LHCN-M2 (cell line): ENCODE measurements around the gene NPAS3. TPM values are rescaled to one million over a fixed set of nuclear protein-coding genes. Genes with fewer than 3 reads are reported as not detected.

Experiments
- DNase-seq: peaks from one replicate; pipeline ENCODE4 v3.0.0-alpha.2; 2012; ENCODE audit warnings: low read depth
- total RNA-seq: library from RNA; depleted of rRNA; stranded (reverse); fragments of >200 nt; gene quantifications from 2 replicates; pipeline ENCODE4 v1.2.3, GENCODE V29; 2014

The NPAS3 gene
- total RNA-seq, 1 experiment from 2014 or later = not detected

DNA sequence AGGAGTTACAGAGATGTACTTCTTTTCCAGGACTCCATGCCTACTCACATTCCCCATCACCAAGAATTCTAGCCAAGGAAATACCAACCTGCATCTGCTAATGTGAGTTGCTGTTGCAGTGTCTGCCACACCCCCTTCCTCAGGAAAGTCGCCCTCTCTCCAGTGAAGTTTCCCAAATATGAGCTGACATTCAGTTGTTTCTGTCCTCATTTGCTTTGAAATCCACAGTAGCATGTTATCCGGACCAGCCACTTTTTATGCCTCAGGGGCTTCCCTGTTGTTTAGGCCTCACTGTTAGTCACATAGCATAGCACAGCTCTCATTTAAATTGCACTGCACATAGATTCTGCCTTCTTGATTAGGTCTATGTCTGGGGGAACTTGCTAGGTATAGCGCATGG, 799.8 kb downstream of the NPAS3 start:
- no peak for DNase-seq

DNA sequence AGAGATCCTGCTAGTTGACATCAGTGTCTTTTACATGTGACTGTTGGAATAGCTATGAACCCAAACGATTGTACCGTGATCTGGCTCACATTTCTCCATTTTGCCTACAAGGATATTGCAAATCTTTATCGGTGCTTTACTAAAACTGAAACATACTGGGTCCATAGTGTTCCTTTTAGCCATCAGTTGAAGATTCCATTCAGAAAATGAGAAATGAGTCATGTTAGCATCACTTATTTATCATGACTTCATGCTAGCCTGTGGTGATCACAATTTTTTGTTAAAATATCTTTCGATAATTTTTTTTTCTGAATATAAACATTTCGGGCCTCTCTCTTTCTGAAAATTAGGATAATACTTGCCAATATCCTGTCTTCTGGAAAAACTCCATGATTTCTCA, 801.9 kb downstream of the NPAS3 start:
- DNase-seq = no peak

DNA sequence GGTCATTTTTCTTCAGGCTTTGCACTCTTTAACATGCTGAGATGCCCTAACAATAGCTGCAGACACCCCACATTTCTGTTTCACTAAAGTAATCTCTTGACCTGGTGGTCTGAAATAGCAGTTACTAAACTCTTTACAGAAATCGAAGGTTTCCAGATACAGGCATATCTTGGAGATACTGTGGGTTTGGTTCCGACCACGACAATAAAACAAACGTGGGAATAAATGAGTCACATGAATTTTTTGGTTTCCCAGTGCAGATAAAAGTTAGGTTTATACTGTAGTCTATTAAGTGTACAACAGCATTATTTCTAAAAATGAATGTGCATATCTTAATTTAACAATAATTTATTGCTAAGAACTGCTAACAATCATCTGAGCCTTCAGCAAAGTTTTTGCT, 803.5 kb downstream of the NPAS3 start:
- DNase-seq = no peak

DNA sequence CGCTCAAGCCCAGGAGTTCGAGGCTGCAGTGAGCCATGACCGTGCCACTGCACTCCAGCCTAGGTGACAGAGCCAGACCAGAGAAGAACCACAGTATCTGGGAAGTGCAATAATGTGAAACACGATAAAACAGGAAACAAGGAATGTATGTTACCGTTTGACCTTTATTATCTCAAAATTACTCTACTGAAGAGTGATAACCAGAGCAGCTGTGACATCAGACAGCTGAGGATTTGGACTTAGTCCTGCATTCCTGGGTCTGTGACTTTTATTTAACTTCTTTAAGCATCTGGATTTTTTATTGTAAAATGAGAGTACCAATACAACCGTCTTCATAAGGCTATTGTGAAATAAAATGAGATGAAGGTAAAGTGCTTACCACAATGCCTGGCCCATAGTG, 806.5 kb downstream of the NPAS3 start:
- DNase-seq = no peak

DNA sequence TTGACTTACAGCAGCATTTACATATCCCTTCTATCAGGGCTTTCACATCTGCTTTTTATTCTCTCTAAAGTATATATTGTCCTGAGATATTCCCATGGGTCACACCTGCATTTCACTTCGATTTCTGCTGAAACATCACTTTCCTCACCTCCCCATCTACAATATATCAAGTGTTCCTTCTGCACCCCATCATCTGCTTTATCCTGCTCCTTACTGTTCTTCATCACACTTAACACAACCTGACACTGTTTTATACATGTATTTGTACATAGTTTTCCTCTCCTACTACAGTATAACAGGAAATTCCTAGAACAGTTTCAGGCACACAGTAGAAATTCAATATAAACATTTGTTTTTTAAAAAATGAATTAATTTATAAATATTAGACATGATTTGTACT, 809.1 kb downstream of the NPAS3 start:
- no peak for DNase-seq

DNA sequence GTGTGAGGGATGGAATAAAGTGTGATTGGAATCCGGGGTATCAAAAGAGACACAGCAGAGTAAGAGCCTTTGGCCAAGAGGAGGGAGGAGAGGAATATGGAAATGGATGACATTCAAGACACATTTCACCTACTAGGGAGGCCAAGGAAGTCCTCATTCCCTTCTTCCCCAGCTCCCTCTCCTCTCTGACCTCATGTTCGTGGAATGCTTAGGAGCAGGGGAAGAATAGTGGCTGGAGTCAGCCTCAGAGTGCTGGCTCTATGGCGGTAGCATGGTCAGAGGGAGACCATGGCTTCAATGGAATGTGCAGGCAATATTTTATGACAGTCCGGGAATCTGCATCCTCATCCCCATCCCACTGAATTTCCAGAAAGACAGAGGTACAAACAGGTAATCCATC, 815.6 kb downstream of the NPAS3 start:
- no peak for DNase-seq

DNA sequence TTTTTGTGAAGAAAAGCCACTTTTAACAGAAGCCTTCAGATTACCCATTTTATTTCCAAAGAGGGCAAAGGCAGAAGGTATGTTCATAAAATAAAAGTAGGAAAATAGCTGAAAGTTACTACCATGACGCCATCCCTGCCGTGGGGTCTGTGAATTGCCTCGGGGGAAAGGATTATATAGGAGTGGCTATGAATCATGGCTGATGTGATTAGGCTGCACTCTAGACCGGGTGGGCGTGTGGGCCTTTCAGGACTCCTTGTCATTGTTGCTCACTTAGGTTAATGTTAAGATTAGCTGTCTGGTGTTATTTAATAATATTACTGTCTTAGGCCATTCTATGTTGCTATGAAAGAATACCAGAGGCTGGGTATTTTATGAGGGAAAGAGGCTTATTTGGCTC, 816.7 kb downstream of the NPAS3 start:
- no peak for DNase-seq

DNA sequence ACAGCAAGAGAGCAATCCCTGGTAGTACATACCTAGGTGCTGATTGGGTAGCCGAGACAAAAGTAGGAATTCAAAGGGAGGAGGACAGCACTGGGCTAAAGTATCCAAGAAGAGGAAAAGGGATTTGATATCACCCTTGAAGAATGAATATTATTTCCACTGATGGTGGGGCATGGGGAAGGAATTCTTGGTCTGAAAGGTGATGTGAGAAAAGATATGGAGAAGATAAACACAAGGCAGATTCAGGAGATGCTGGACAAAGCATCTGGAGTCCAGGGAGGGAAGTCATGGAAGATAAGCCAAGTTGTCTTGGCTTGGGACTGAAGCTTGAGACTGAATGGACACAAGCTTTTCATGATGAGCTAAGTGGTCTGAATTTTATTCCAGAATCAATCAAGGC, 818.2 kb downstream of the NPAS3 start:
- DNase-seq = no peak

DNA sequence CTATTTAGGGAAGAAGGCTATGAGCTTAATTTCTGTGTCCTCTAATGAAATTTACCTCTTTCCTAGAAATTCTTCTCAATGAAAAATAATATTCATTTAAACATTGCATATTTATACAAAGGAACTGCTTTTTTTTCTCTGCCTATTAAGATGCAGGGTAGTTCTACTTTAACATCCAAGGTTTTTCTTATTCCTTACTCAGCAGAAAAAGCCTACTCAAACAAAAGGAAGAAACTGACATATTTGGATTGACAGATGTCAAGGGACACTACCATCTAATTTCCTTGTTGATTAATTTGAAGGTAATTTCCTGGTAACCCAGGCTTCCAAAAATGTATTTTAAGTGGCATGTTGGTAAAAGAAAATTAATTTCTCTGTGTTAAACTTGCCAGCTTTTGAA, 819.9 kb downstream of the NPAS3 start:
- no peak for DNase-seq

DNA sequence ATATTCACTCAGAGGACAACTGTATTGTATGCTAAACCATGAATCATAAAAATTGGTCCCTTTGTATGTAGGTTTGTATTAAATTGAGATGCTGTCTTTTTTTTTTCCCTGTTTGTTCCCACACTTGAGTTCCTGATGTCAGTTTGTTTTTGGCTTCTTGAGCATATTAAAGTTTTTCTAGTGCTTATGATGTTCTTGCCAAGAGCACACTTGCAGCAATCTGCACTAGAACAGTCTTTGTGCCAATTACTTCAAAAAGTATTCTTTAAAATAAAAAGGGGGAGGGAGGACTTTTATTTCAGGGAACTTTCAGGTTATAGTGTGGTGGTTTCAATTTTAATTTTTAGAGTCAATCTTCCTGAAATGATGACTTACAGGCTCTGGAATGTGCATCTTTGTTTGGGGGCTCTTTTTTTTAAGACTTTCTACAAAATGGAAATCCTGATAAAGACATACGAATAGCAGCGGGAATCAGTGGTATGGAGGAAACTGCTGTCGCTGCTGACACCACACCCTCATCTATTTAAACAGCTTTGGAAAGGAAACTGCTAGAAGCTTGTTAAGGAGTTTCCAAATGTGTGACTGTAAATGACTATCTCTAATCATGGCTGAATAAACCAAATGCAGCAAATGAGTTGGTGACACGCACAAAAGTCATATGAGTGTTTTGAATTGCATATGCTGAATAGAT, 823.6 kb downstream of the NPAS3 start:
- DNase-seq = no peak

DNA sequence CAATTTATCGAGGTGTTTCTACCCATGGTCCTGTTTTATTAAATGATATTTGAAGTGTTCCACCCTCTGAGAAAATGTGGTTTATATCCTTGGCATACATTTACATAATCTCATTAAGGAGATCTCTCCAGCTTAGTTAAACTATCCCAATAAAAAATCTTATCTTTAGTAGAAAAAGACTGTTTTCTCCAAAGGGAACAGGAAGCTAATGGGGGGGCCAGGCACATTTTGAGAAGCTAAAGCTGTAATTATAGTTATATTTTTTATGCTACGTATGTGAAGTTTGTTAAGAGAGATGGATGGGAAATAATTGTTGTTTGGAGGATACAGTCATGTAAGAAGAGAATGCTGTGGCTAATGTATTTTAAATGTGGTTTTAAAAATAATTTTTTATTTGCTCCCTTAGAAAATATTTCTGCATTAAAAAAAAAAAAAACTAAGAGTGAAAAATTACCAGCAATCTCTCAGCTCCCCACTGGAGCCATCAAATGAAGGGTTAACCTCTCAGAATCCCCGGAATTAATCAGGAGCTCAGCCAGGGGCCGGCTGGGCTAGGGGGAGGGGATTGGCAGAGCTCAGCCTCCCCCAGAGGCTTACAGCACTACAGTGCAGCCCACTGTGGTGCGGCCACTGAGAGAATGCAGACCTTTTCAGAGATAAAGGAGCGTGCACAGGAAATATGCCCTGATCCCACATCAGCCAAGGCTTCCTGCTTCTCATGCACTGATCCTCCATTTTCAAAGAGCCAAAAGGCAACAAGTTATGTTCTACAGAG, 826.4 kb downstream of the NPAS3 start:
- DNase-seq = no peak

DNA sequence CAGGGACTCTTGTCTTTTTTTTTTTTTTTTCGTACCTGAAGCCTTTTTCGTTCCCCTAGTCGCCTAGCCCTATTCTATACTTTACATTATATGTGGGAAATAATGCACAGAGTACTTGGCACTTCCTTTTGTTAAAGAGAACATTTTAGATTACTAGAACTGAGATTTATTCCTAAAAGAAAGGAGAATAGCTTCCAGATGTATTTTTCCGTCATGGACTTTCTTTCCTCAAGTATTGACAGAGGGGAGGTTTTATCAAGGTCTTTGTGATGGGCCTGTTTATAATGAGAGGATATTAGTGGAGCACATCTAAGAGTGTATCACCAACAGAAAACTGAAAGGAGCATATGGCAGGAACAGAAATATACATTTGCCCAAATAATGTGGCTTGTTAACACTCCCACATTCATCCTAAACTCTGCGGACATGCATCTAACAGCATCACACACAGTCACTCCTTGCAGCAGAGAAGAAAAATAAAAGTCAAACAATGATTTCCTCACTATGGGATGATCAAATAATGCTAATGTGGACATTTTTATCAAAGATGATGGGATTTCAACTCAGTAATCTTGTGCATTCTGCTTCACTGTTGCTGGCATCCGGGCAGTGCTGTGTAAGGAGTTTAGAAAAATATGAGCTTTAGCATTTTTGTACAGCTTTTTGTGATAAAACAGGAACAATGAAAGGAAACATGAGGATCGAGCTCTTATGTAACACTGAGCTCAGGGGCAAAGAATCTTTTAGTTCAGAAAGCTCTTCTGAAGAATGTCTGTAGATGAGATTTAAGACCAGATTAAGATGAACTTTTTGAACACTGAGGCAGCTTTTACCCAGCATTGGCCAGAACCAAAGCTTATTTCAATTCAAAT, 829.1 kb downstream of the NPAS3 start:
- DNase-seq = no peak

DNA sequence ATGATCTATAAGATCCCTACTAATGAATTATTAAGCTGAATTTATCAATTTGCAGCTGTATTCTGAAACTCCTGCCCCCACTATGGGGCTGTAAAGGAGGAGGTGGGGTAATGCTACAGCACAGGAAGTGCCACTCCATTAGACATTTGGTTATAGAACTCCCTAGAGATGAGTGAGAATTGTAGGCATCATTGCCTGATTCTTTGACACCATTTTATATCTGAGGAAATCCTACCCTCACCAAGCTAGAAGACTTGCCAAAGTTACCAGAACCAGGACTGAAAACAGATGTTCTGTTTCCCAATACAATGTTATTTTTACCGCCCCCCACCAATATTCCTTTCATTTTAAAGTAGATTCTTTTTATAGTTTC, 829.8 kb downstream of the NPAS3 start:
- DNase-seq = no peak

DNA sequence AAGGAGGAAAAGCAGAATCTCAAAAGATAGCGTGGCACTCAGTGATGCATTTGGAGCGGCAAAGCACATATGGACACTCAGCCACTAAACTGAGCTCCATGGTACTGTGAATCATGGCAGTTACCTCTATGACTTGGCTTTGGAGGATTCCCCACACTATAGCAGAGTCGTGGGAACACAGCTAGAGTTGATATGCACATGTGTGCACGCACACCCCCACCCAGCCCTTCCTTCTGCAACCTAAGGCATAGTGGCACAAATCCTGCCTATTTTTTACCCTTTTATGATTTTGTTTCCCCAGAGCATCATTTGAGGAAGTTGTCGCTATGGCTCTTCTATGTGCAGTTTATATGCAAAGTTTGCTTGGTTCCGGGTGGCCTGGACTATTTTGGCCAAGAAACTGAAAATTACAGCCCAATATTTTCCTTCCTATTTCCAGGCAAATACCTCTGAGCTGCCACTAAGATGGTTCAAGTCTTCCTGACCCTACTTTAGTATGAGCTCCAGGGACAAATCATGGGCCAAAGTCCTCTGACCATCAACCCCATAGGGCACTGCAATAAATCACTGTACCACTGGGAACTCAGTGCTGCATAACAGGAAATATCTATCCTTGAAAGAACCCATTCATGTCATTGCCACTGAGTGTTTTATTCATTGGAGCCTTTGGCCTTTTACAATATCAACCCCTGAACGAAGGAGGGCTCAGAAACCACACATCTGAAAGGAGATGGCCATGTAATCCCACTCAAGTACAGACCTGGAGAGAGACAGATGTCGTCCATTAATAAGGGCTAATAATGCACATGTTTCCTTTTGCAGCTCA, 834.7 kb downstream of the NPAS3 start:
- no peak for DNase-seq

DNA sequence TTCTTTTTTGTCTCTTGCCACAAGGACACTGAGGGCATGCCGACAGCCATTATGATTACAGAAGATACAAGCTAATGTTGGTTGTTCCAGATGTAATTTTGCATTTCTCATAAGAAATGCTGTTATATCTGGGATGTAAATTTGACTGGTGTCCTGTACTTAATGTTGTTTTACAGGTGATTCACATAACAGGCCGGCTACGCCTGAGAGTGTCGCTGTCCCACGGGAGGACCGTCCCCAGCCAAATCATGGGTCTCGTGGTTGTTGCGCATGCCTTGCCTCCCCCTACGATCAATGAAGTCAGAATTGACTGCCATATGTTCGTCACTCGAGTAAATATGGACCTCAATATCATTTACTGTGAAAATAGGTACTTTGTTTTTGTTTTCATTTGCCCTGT, 835.5 kb downstream of the NPAS3 start:
- no peak for DNase-seq

DNA sequence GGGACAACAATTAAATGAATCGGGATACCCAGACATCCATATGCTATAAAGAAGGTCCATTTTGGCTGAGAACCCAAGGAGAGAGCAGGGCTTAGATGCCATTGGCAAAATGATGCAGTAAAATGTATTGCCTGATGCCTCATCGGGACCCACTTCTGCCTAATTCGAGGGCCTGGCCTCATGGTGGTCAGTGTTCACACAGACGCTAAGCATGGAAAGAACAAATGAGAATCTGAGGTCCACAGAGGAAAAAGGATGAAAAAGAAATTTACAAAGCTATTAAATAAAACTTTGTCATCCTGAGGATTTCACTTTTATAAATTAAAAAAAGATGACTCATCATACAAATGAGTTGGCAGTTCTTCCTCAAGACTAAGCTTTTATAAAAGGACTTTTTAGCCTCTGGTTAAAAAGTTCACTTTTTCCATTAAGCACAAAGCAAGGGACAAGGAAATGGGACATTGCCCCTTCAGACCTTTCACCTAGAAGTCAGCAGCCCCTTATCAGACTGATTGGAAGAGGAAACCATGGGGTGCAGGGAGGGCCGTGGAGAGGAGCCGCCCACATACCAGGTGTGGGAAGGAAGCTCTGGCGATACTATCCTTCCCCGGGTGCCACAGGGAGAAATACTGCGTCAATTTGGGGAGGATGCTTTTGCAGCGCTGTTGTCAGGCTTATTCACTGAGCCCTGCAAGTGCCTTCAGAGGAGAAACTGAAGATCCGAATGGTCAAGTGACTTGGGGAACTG, 836.2 kb downstream of the NPAS3 start:
- no peak for DNase-seq

DNA sequence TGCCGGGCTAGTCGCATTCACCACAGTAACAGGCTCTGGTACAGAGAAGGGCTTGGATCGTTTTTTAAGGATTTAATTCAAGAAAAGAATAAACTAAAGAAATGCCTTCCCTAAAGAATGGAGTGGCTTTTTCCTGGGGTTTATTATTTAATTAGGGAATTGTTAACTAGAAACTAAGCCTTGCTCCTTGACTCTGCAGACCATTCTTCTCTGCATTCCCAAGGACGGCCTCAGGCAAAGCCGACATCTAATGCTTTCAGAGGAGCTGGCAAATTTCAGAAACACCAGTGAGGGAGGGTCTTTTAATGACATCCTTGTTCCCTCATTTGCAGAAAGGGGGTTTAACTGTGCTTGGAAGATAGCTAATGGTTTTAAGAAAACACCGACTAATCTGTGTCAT, 838.2 kb downstream of the NPAS3 start:
- DNase-seq = no peak

DNA sequence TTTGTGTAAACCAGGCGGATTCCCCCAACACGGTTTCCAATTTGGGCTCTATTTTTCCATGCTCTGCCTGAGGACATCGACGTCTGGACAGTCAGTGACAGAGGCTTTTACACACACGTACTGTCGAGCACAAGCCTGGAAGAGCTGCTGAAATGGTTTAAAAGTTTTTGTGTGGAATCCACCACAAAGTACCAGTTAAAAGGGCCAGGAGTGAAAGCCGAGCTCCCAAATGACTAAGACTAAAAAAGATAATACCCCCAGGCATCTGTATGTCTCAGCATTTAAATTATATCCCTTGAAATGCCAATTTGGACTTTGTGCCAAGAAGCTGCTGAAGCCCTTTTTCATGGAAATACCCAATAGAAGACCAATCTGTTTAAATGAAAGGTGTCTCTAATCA, 839.0 kb downstream of the NPAS3 start:
- no peak for DNase-seq

DNA sequence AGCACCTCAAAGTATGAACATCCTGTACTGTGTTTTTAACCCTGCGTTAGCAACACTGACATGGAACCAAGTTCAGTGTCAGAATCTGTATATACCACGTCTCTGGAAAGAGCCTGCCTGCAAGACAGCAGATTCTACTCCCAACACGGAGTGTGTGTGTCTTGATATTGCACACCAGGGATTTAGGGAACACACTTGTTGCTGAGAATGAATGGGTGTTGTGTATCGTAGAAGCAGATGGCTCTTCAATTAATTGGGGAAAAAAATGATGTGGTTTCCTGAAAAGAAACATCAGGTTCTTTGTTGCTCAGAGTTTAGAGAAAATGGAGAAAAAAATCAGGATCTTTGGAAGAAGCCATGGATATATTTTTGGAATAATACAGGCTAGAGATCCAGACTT, 841.4 kb downstream of the NPAS3 start:
- DNase-seq = no peak

DNA sequence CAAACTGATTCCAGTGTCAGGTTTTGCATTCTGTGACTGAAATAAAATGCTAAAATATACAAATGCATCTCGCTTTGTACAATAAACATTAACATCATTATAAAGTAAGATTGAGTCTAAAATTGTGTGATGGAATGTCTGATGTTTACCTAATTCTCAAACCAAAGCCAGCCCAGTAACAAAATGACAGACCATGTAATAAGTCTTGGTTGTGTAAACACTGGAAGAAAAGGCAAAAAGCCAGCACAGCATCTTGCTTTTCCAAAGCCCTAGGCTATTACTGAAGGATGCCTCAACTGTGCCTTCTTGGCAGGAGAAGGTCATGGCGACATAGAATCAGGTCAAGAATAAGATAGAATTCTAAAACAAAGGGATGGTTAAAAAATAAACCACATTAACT, 842.6 kb downstream of the NPAS3 start:
- no peak for DNase-seq

DNA sequence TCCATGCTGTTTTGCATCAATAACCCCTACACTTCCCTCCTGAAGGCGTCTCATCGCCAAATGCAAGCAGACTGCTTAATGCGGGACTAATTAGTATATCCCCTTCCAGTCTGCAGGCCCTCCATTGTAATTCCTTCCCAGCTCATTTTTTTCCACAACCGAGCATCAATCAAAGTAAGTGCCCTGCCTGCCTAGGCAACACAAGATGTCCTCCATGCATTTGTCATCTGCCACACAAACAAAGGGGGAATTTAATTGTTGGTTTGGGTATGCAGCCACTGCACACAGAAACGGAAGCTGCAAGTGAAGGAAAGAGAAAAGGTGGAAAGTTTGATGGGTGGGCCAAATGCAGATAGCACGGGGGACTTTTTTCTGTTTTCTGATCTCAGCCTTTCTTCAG, 844.2 kb downstream of the NPAS3 start:
- no peak for DNase-seq
